Neural cell (in vitro differentiated cells): Measurements from ENCODE around the gene ATP6V1F. TPM values are rescaled to one million over a fixed set of nuclear protein-coding genes. Genes with fewer than 3 reads are reported as not detected.

ENCODE experiments used
- H2AFZ ChIP-seq: fragments of 200-600, 300-800 bp; sonication (generic), shearing (Covaris generic); 2 replicates; pipeline ENCODE4 v1.6.0; 2014; ENCODE audit warnings: low read depth, mild to moderate bottlenecking, antibody characterized with exemption, low read length, moderate library complexity
- H3F3A ChIP-seq: fragments of 200-600 bp; shearing (Covaris generic); 2 replicates; pipeline ENCODE4 v1.6.1; 2016; ENCODE audit warnings: mild to moderate bottlenecking, moderate library complexity, mixed read lengths, antibody characterized with exemption, low read length; ENCODE audit not compliant: insufficient read depth, poor library complexity, severe bottlenecking
- H3K27ac ChIP-seq: fragments of 200-600, 300-800 bp; sonication (generic), shearing (Covaris generic); 2 replicates; pipeline ENCODE4 v1.5.1; 2014; ENCODE audit warnings: mild to moderate bottlenecking, low read length, moderate library complexity
- H3K27me3 ChIP-seq: fragments of 300-800, 200-600 bp; sonication (generic), shearing (Covaris generic); 2 replicates; pipeline ENCODE4 v1.6.0; 2014; ENCODE audit warnings: mild to moderate bottlenecking, low read depth, low read length, moderate library complexity; ENCODE audit not compliant: insufficient read depth
- H3K36me3 ChIP-seq: fragments of 300-800, 200-600 bp; sonication (generic), shearing (Covaris generic); 2 replicates; pipeline ENCODE4 v1.5.1; 2014; ENCODE audit warnings: mild to moderate bottlenecking, antibody characterized with exemption, low read length, moderate library complexity; ENCODE audit not compliant: insufficient read depth
- H3K4me2 ChIP-seq: fragments of 300-800, 200-600 bp; sonication (generic), shearing (Covaris generic); 2 replicates; pipeline ENCODE4 v1.6.0; 2014; ENCODE audit warnings: mild to moderate bottlenecking, low read length
- H3K4me3 ChIP-seq: fragments of 300-800, 200-600 bp; sonication (generic), shearing (Covaris generic); 2 replicates; pipeline ENCODE4 v1.5.1; 2014; ENCODE audit warnings: mild to moderate bottlenecking, low read length, moderate library complexity
- H3K79me2 ChIP-seq: fragments of 200-600 bp; shearing (Covaris generic); replicated peaks from 2 replicates; pipeline ENCODE4 v1.6.0; 2014; ENCODE audit warnings: mild to moderate bottlenecking, low read length, moderate library complexity; ENCODE audit not compliant: insufficient read depth
- H3K9ac ChIP-seq: fragments of 300-800, 200-600 bp; sonication (generic), shearing (Covaris generic); 2 replicates; pipeline ENCODE4 v1.6.1; 2016; ENCODE audit warnings: mild to moderate bottlenecking, low read length, mixed read lengths
- H3K9me2 ChIP-seq: fragments of 200-600 bp; shearing (Covaris generic); 2 replicates; pipeline ENCODE4 v1.6.1; 2016; ENCODE audit warnings: mild to moderate bottlenecking, low read length, mixed read lengths; ENCODE audit not compliant: insufficient read depth
- H3K9me3 ChIP-seq: fragments of 200-600, 300-800 bp; sonication (generic), shearing (Covaris generic); 2 replicates; pipeline ENCODE4 v1.6.1; 2016; ENCODE audit warnings: mild to moderate bottlenecking, mixed run types, low read length, moderate library complexity, mixed read lengths
- H4K20me1 ChIP-seq: fragments of 200-600 bp; shearing (Covaris generic); 2 replicates; pipeline ENCODE4 v1.6.1; 2016; ENCODE audit warnings: mild to moderate bottlenecking, mixed run types; ENCODE audit not compliant: insufficient read depth
- CTCF ChIP-seq: fragments of 450-650 bp; IDR thresholded peaks from 2 replicates; pipeline ENCODE4 v1.5.1; 2014; ENCODE audit warnings: antibody characterized with exemption, mild to moderate bottlenecking, moderate library complexity; ENCODE audit not compliant: poor library complexity, severe bottlenecking
- EP300 ChIP-seq: fragments of 450-650 bp; conservative IDR thresholded peaks from 2 replicates; pipeline ENCODE4 v1.6.1; 2014; ENCODE audit warnings: antibody characterized with exemption, mild to moderate bottlenecking, moderate library complexity; ENCODE audit not compliant: poor library complexity, severe bottlenecking
- EZH2 ChIP-seq: fragments of 200-600, 300-800 bp; shearing (Covaris generic), sonication (generic); IDR thresholded peaks from 2 replicates; pipeline ENCODE4 v1.6.1; 2014; ENCODE audit warnings: antibody characterized with exemption, low read length, borderline replicate concordance, mild to moderate bottlenecking; ENCODE audit not compliant: insufficient read depth, poor library complexity, severe bottlenecking
- MXI1 ChIP-seq: fragments of 450-650 bp; conservative IDR thresholded peaks from 2 replicates; pipeline ENCODE4 v1.6.1; 2014; ENCODE audit warnings: antibody characterized with exemption, mild to moderate bottlenecking; ENCODE audit not compliant: poor library complexity, severe bottlenecking
- POLR2AphosphoS5 ChIP-seq: IDR thresholded peaks from 2 replicates; pipeline ENCODE4 v1.6.1; 2012
- RAD21 ChIP-seq: fragments of 450-650 bp; conservative IDR thresholded peaks from 2 replicates; pipeline ENCODE4 v1.6.1; 2014; ENCODE audit warnings: antibody characterized with exemption, mild to moderate bottlenecking, moderate library complexity
- SMC3 ChIP-seq: fragments of 450-650 bp; conservative IDR thresholded peaks from 2 replicates; pipeline ENCODE4 v1.6.1; 2014; ENCODE audit warnings: antibody characterized with exemption, mild to moderate bottlenecking, moderate library complexity; ENCODE audit not compliant: poor library complexity
- TAF1 ChIP-seq: IDR thresholded peaks from 2 replicates; pipeline ENCODE4 v1.6.1; 2012; ENCODE audit warnings: low read depth
- polyA plus RNA-seq: library from polyadenylated mRNA; depleted of rRNA; stranded (reverse); fragments of >200 nt; gene quantifications from 2 replicates; pipeline ENCODE4 v1.2.3, GENCODE V29; 2014
- TF ChIP-seq, protein P1 (sequence below): IDR thresholded peaks from 2 replicates; pipeline ENCODE4 v1.6.1; 2012; ENCODE audit warnings: borderline replicate concordance

Gene ATP6V1F
- polyA plus RNA-seq, 1 donor from 2014 or later, result 246 TPM

DNA sequence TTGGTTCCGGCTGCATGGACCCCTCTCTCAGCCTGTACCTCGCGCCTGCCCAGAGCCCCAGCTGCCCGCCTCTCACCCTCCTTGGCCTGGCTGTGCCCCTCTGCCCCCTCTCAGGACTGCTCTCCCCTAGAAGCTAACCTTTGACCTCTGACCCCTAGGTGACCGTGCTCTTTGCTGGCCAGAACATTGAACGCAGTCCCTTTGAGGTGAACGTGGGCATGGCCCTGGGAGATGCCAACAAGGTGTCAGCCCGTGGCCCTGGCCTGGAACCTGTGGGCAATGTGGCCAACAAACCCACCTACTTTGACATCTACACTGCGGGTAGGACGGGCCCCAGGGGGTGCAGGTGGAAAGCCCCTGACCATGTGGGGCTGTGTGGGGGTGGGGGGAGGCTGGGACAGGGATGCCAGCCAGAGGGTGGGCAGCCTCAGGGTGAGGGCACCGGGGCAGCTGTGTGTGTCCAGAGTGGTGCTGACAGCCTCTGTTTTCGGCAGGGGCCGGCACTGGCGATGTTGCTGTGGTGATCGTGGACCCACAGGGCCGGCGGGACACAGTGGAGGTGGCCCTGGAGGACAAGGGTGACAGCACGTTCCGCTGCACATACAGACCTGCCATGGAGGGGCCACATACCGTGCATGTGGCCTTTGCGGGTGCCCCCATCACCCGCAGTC is 24.4 kb upstream of the ATP6V1F start:
- H3K4me2 ChIP-seq, result no peak overlapping the region
- H3K27ac ChIP-seq, result no peak overlapping the region
- no peaks in the 10 kb centered on the region for H3K9me3 ChIP-seq
- H4K20me1 ChIP-seq, result no peaks in the 10 kb centered on the region
- H2AFZ ChIP-seq, result no peak overlapping the region
- H3K27me3 ChIP-seq, result no peaks in the 10 kb centered on the region
- H3K4me3 ChIP-seq, result no peak overlapping the region
- no peaks in the 10 kb centered on the region for H3F3A ChIP-seq
- H3K9me2 ChIP-seq, result no peaks in the 10 kb centered on the region
- no peaks in the 10 kb centered on the region for H3K79me2 ChIP-seq
- H3K36me3 ChIP-seq, result no peaks in the 10 kb centered on the region
- H3K9ac ChIP-seq, result no peak overlapping the region
- TF ChIP-seq POLR2AphosphoS5, result no peak
- TF ChIP-seq EP300, result no peak
- TF ChIP-seq EZH2, result no peak
- TF ChIP-seq CTCF, result no peak
- TF ChIP-seq SMC3, result no peak
- no peak for TF ChIP-seq MXI1
- TF ChIP-seq TAF1, result no peak
- TF ChIP-seq RAD21, result no peak
- TF ChIP-seq, protein P1, sequence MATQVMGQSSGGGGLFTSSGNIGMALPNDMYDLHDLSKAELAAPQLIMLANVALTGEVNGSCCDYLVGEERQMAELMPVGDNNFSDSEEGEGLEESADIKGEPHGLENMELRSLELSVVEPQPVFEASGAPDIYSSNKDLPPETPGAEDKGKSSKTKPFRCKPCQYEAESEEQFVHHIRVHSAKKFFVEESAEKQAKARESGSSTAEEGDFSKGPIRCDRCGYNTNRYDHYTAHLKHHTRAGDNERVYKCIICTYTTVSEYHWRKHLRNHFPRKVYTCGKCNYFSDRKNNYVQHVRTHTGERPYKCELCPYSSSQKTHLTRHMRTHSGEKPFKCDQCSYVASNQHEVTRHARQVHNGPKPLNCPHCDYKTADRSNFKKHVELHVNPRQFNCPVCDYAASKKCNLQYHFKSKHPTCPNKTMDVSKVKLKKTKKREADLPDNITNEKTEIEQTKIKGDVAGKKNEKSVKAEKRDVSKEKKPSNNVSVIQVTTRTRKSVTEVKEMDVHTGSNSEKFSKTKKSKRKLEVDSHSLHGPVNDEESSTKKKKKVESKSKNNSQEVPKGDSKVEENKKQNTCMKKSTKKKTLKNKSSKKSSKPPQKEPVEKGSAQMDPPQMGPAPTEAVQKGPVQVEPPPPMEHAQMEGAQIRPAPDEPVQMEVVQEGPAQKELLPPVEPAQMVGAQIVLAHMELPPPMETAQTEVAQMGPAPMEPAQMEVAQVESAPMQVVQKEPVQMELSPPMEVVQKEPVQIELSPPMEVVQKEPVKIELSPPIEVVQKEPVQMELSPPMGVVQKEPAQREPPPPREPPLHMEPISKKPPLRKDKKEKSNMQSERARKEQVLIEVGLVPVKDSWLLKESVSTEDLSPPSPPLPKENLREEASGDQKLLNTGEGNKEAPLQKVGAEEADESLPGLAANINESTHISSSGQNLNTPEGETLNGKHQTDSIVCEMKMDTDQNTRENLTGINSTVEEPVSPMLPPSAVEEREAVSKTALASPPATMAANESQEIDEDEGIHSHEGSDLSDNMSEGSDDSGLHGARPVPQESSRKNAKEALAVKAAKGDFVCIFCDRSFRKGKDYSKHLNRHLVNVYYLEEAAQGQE, result no peak

- no peaks in the 10 kb centered on the region for H3K9me2 ChIP-seq
- H2AFZ ChIP-seq, result no peak overlapping the region
- no peak overlapping the region for H3K27ac ChIP-seq
- no peak overlapping the region for H3K4me2 ChIP-seq
- H3F3A ChIP-seq, result no peaks in the 10 kb centered on the region
- H3K9me3 ChIP-seq, result no peaks in the 10 kb centered on the region
- H3K36me3 ChIP-seq, result no peaks in the 10 kb centered on the region
- no peaks in the 10 kb centered on the region for H4K20me1 ChIP-seq
- TF ChIP-seq POLR2AphosphoS5 (no peak), TAF1 (no peak), MXI1 (no peak), RAD21 (no peak), EP300 (no peak)
- H3K4me3 ChIP-seq, result no peak overlapping the region
- H3K27me3 ChIP-seq, result no peaks in the 10 kb centered on the region
- no peaks in the 10 kb centered on the region for H3K79me2 ChIP-seq
- H3K9ac ChIP-seq, result no peak overlapping the region
Measured at GRCh38 chr7:128838981-128839731, 23.5 kb upstream of the ATP6V1F start.
